T-cell (primary cell): ENCODE results near the gene PCK2. TPM values are rescaled to one million over a fixed set of nuclear protein-coding genes. Genes with fewer than 3 reads are reported as not detected.

Experiments
- ATAC-seq, 4 experiments: fragments of 200-7000 bp in 3 of 4; fragments of 150-1000 bp in 1 of 4; cut with Tn5 transposase; replicated peaks in 1 of 4; 1 replicate in 3 of 4; 2 replicates in 1 of 4; pipeline ENCODE4 v1.10.0; 2021; ENCODE audit warnings: moderate library complexity in 3 of 4, mild to moderate bottlenecking in 2 of 4, moderate number of reproducible peaks in 1 of 4
- CTCF ChIA-PET, 2 donors: fragments of 300-600 bp; sonication (Branson Sonifier 250); formaldehyde crosslinking; loops; one replicate each; lab custom pipeline; 2022; ENCODE audit warnings: antibody characterized with exemption in 2 of 2; lab: Charles Lee
- POLR2A ChIA-PET, 2 donors: fragments of 300-600 bp; sonication (Branson Sonifier 250); formaldehyde crosslinking; loops; one replicate each; lab custom pipeline; 2022; ENCODE audit warnings: antibody characterized with exemption in 2 of 2; lab: Charles Lee
- DNase-seq, 35 experiments: peaks; one replicate each; pipeline versions ENCODE4 v3.0.0 to v3.0.0-alpha.2; 2013 to 2023
- H3K27ac ChIP-seq: one replicate; pipeline ENCODE4 v1.5.1; 2013; ENCODE audit warnings: low read length
- H3K27me3 ChIP-seq, 2 experiments: replicated peaks in 1 of 2; 1 replicate in 1 of 2; 2 replicates in 1 of 2; pipeline versions ENCODE4 v1.6.1 to v1.7.0; 2013; ENCODE audit warnings: low read length in 1 of 2, mixed read lengths in 1 of 2; ENCODE audit not compliant: control insufficient read depth in 2 of 2, insufficient read depth in 2 of 2; ENCODE audit errors: extremely low read depth in 1 of 2
- H3K36me3 ChIP-seq, 2 donors: 1 replicate in 1 of 2; 2 replicates in 1 of 2; pipeline versions ENCODE4 v1.6.1 to v1.7.0; 2013; ENCODE audit warnings: low read length in 1 of 2; ENCODE audit not compliant: control insufficient read depth in 2 of 2, insufficient read depth in 1 of 2; ENCODE audit errors: extremely low read depth in 1 of 2
- H3K4me1 ChIP-seq, 2 experiments: 1 replicate in 1 of 2; 2 replicates in 1 of 2; pipeline versions ENCODE4 v1.6.1 to v1.7.0; 2013; ENCODE audit warnings: low read length in 2 of 2, mixed read lengths in 1 of 2; ENCODE audit not compliant: insufficient read depth in 2 of 2, control insufficient read depth in 1 of 2; ENCODE audit errors: extremely low read depth in 1 of 2
- H3K4me3 ChIP-seq, 2 donors: 1 replicate in 1 of 2; 2 replicates in 1 of 2; pipeline versions ENCODE4 v1.5.1 to v1.7.0; 2013; ENCODE audit warnings: mild to moderate bottlenecking in 2 of 2, low read length in 1 of 2, moderate library complexity in 1 of 2; ENCODE audit not compliant: control insufficient read depth in 1 of 2; ENCODE audit errors: extremely low read depth in 1 of 2
- H3K9me3 ChIP-seq: 2 replicates; pipeline ENCODE4 v1.7.0; 2013
- H3K27ac Mint-ChIP-seq, 2 donors: one replicate each; pipeline ENCODE4 v1.8.0; 2020 to 2021; ENCODE audit warnings: mild to moderate bottlenecking in 2 of 2, mixed read lengths in 2 of 2
- H3K27me3 Mint-ChIP-seq, 2 donors: one replicate each; pipeline ENCODE4 v1.8.0; 2021 to 2022; ENCODE audit warnings: mixed read lengths in 2 of 2
- H3K36me3 Mint-ChIP-seq: one replicate; pipeline ENCODE4 v1.8.0; 2021; ENCODE audit warnings: mixed read lengths
- H3K4me1 Mint-ChIP-seq, 3 donors: one replicate each; pipeline ENCODE4 v1.8.0; 2020 to 2022; ENCODE audit warnings: mixed read lengths in 3 of 3, mild to moderate bottlenecking in 1 of 3
- H3K4me3 Mint-ChIP-seq, 3 donors: one replicate each; pipeline ENCODE4 v1.8.0; 2020 to 2022; ENCODE audit warnings: mild to moderate bottlenecking in 3 of 3, mixed read lengths in 3 of 3, moderate library complexity in 3 of 3
- H3K9me3 Mint-ChIP-seq, 3 donors: one replicate each; pipeline ENCODE4 v1.8.0; 2020 to 2022; ENCODE audit warnings: mixed read lengths in 3 of 3
- WGBS: methylation state at CpG from one replicate; pipeline ENCODE4 v1.1.5; 2013; ENCODE audit warnings: missing lambda C conversion rate; ENCODE audit not compliant: insufficient coverage; 5-methylcytosine and 5-hydroxymethylcytosine counted together
- total RNA-seq, 35 experiments: library from RNA in 6 of 35; stranded (reverse) in 6 of 35; fragments of 120-200 nt in 1 of 35; gene quantifications; one replicate each; pipeline versions ENCODE4 v1.2.1 to v1.2.4 and lab custom pipeline; 2013 to 2026

The PCK2 gene
- total RNA-seq, 5 donors from 2014 or later (not counting 1 experiment from before 2014, with no cell fraction given), result 11.8 to 35.5 (median 29.4) TPM

GRCh38 chr14:24084440-24084839, 9.7 kb upstream of the PCK2 start:
- Histone ChIP-seq H3K9me3 (no peaks in the 10 kb centered on the region), H3K4me1 (peaks cover 6 to 22% of the 10 kb centered on the region in 2 experiments), H3K4me3 (no peak overlapping the region), H3K27me3 (no peaks in the 10 kb centered on the region), H3K27ac (no peak overlapping the region), H3K36me3 (no peaks in the 10 kb centered on the region)
- peaks cover 15 to 21% (median 16%) of the 10 kb centered on the region in 3 donors for H3K4me1 Mint-ChIP-seq
- no peaks in the 10 kb centered on the region for H3K9me3 Mint-ChIP-seq
- no peak overlapping the region for H3K4me3 Mint-ChIP-seq
- H3K36me3 Mint-ChIP-seq, result no peaks in the 10 kb centered on the region
- no peaks in the 10 kb centered on the region for H3K27me3 Mint-ChIP-seq
- no peak for ATAC-seq
- H3K27ac Mint-ChIP-seq, result no peak overlapping the region
- DNase-seq, result no peak
- ChIA-PET POLR2A (no interaction called here), CTCF (interaction anchor here in 1 of 2 donors (0.5 to 1.0 kb wide), 2 partner anchors 26 to 29 kb away, joined by 3 read pairs; no protein-coding TSS in a partner anchor)
- WGBS, result 89% methylated on average over 2 of the region's 2 CpGs

GRCh38 chr14:24085215-24085614, 8.9 kb upstream of the PCK2 start:
- H3K27ac ChIP-seq, result no peak overlapping the region
- no peaks in the 10 kb centered on the region for H3K27me3 ChIP-seq
- H3K9me3 ChIP-seq, result no peaks in the 10 kb centered on the region
- Mint-ChIP-seq H3K4me3 (no peak overlapping the region), H3K27me3 (no peaks in the 10 kb centered on the region), H3K36me3 (no peaks in the 10 kb centered on the region), H3K27ac (no peak overlapping the region), H3K9me3 (no peaks in the 10 kb centered on the region), H3K4me1 (peaks cover 14 to 24% (median 15%) of the 10 kb centered on the region in 3 donors)
- POLR2A ChIA-PET, result no interaction called here
- H3K4me1 ChIP-seq, result peaks cover 6 to 19% of the 10 kb centered on the region in 2 experiments
- CTCF ChIA-PET, result interaction anchor here (0.5 to 1.0 kb wide), 3 partner anchors 29 to 189 kb away, joined by 3 to 9 read pairs (median 7); no protein-coding TSS in a partner anchor
- no peaks in the 10 kb centered on the region for H3K36me3 ChIP-seq
- 100% methylated on average over 2 of the region's 3 CpGs for WGBS
- no peak overlapping the region for H3K4me3 ChIP-seq
- ATAC-seq, result no peak
- DNase-seq, result no peak

- DNase-seq (no peak), ATAC-seq (no peak)
- no peak overlapping the region for H3K27ac Mint-ChIP-seq
- ChIA-PET CTCF (interaction anchor here in 1 of 2 donors (1.4 kb wide), 1 partner anchor 23 kb away, joined by 4 read pairs; no protein-coding TSS in a partner anchor), POLR2A (no interaction called here)
- H3K27ac ChIP-seq, result no peak overlapping the region
- no peaks in the 10 kb centered on the region for H3K27me3 ChIP-seq
- H3K9me3 Mint-ChIP-seq, result no peaks in the 10 kb centered on the region
- 93% methylated on average over 3 of the region's 3 CpGs for WGBS
- no peaks in the 10 kb centered on the region for H3K27me3 Mint-ChIP-seq
- no peak overlapping the region for H3K4me3 Mint-ChIP-seq
- no peaks in the 10 kb centered on the region for H3K36me3 ChIP-seq
- H3K9me3 ChIP-seq, result no peaks in the 10 kb centered on the region
- peaks cover 0 to 15% of the 10 kb centered on the region in 2 experiments for H3K4me1 ChIP-seq
- H3K36me3 Mint-ChIP-seq, result no peaks in the 10 kb centered on the region
- no peak overlapping the region for H3K4me3 ChIP-seq
- H3K4me1 Mint-ChIP-seq, result peaks cover 10 to 24% (median 14%) of the 10 kb centered on the region in 3 donors
Observed at GRCh38 chr14:24086193-24086955, 7.7 kb upstream of the PCK2 start.

- no peaks in the 10 kb centered on the region for H3K9me3 Mint-ChIP-seq
- no CpG with 5 or more reads among the region's 1 CpG for WGBS
- H3K4me1 Mint-ChIP-seq, result peaks cover 8 to 20% (median 11%) of the 10 kb centered on the region in 3 donors
- no peak overlapping the region for H3K27ac ChIP-seq
- no peaks in the 10 kb centered on the region for H3K27me3 Mint-ChIP-seq
- H3K4me3 Mint-ChIP-seq, result no peak overlapping the region
- H3K27ac Mint-ChIP-seq, result no peak overlapping the region
- no peaks in the 10 kb centered on the region for H3K36me3 Mint-ChIP-seq
- H3K4me1 ChIP-seq, result peaks cover 0 to 9% of the 10 kb centered on the region in 2 experiments
- ATAC-seq (no peak), DNase-seq (no peak)
- POLR2A ChIA-PET, result no interaction called here
- CTCF ChIA-PET, result interaction anchor here in 1 of 2 donors (1.4 kb wide), 1 partner anchor 22 kb away, joined by 4 read pairs; no protein-coding TSS in a partner anchor
- no peaks in the 10 kb centered on the region for H3K36me3 ChIP-seq
- H3K27me3 ChIP-seq, result no peaks in the 10 kb centered on the region
- no peak overlapping the region for H3K4me3 ChIP-seq
- no peaks in the 10 kb centered on the region for H3K9me3 ChIP-seq
Observed at GRCh38 chr14:24087004-24087403, 7.1 kb upstream of the PCK2 start.

- ChIA-PET POLR2A (no interaction called here), CTCF (interaction anchor here (0.7 kb wide), 3 partner anchors 7 to 402 kb away, joined by 4 to 8 read pairs (median 5); no protein-coding TSS in a partner anchor)
- Histone ChIP-seq H3K4me3 (no peak overlapping the region), H3K9me3 (no peaks in the 10 kb centered on the region), H3K27me3 (no peaks in the 10 kb centered on the region), H3K36me3 (no peaks in the 10 kb centered on the region), H3K4me1 (peaks cover 0 to 5% of the 10 kb centered on the region in 2 experiments), H3K27ac (no peak overlapping the region)
- no peak for DNase-seq
- H3K4me1 Mint-ChIP-seq, result peaks cover 5 to 18% (median 13%) of the 10 kb centered on the region in 3 donors
- WGBS, result 69% methylated on average over 2 of the region's 2 CpGs
- H3K4me3 Mint-ChIP-seq, result no peak overlapping the region
- ATAC-seq, result no peak
- H3K27me3 Mint-ChIP-seq, result no peaks in the 10 kb centered on the region
- no peak overlapping the region for H3K27ac Mint-ChIP-seq
- no peaks in the 10 kb centered on the region for H3K36me3 Mint-ChIP-seq
- H3K9me3 Mint-ChIP-seq, result no peaks in the 10 kb centered on the region
Observed at GRCh38 chr14:24088095-24088494, 6.0 kb upstream of the PCK2 start.

GRCh38 chr14:24089890-24090289, 4.2 kb upstream of the PCK2 start:
- no peaks in the 10 kb centered on the region for H3K36me3 ChIP-seq
- no peaks in the 10 kb centered on the region for H3K36me3 Mint-ChIP-seq
- H3K9me3 Mint-ChIP-seq, result no peaks in the 10 kb centered on the region
- no peak overlapping the region for H3K27ac Mint-ChIP-seq
- peaks cover 12 to 31% (median 21%) of the 10 kb centered on the region in 3 donors for H3K4me1 Mint-ChIP-seq
- no peak overlapping the region for H3K4me3 ChIP-seq
- no peak overlapping the region for H3K27ac ChIP-seq
- ChIA-PET POLR2A (no interaction called here), CTCF (interaction anchor here (0.6 to 7.6 kb wide), 14 partner anchors 8 to 501 kb away, joined by 3 to 96 read pairs (median 5); partner anchors contain the start of gene IRF9 (in 1 of the 2))
- H3K27me3 ChIP-seq, result no peaks in the 10 kb centered on the region
- DNase-seq (no peak), ATAC-seq (no peak)
- 100% methylated on average over 3 of the region's 6 CpGs for WGBS
- H3K4me1 ChIP-seq, result peaks cover 0 to 16% of the 10 kb centered on the region in 2 experiments
- H3K27me3 Mint-ChIP-seq, result no peaks in the 10 kb centered on the region
- no peak overlapping the region for H3K4me3 Mint-ChIP-seq
- no peaks in the 10 kb centered on the region for H3K9me3 ChIP-seq
